Mammary epithelial cell (primary cell): ENCODE results near the gene MRPL16.

Source experiments
- CTCF ChIP-seq, 2 donors: IDR thresholded peaks in 1 of 2; conservative IDR thresholded peaks in 1 of 2; 2 replicates each; pipeline ENCODE4 v1.5.1; 2011 to 2012; ENCODE audit warnings: inconsistent platforms in 2 of 2, low read length in 2 of 2, mild to moderate bottlenecking in 2 of 2, control low read depth in 1 of 2, low read depth in 1 of 2; ENCODE audit not compliant: insufficient read depth in 1 of 2; ENCODE audit errors: extremely low read depth in 1 of 2
- EZH2 ChIP-seq: IDR thresholded peaks from 2 replicates; pipeline ENCODE4 v1.6.1; 2012; ENCODE audit warnings: low read length, inconsistent platforms, borderline replicate concordance

DNA sequence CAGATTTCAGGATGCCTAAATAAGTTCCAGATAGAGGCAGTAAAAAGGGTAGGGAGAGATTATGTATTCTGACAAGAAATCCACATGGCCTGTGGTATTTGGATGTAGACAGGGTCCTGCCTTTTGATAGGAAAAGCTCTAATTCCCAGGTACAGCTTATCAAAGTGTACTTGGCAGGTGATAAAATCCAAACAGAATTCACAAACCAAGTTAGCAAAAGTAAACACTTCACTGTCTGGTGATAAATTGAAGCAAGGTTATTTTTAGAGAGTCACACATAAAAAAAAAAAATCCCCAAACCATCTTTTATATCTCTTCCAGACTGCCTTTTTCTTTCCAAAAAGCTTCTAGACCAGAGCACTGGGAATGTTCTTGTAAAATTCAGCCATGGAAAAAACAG is 29.0 kb upstream of the MRPL16 start:
- TF ChIP-seq CTCF (conservative IDR thresholded peaks at IDR 0.05 in 1 of 2, IDR thresholded peaks at IDR 0.05 in 1 of 2; ENCODE audit: extremely low read depth in 1 of 2, insufficient read depth in 1 of 2, low read depth in 1 of 2, low read length in 2 of 2) (no peak), EZH2 (no peak)
